ENCODE measurements around the gene ALK.

The ALK gene

GRCh38 chr2:29522951-29523669 lies 398.3 kb downstream of the ALK start:
- in situ Hi-C loops (cut with HindIII; ENCODE audit: low sequenced_read_pairs), result no loop called here
- H3K4me3 ChIP-seq (ENCODE audit: low read depth, low read length), result no peak overlapping the region
- TF ChIP-seq CTCF (IDR thresholded peaks at IDR 0.05; ENCODE audit: low read depth, low read length, missing control alignments), result no peak
- no peak for DNase-seq (ENCODE audit: low read depth)

- no peak for DNase-seq (ENCODE audit: low read depth)
- no peak overlapping the region for H3K4me3 ChIP-seq (ENCODE audit: low read depth, low read length)
- in situ Hi-C loops (cut with HindIII; ENCODE audit: low sequenced_read_pairs), result no loop called here
- TF ChIP-seq CTCF (IDR thresholded peaks at IDR 0.05; ENCODE audit: low read depth, low read length, missing control alignments), result no peak
Measured at GRCh38 chr2:29520001-29520400, 401.4 kb downstream of the ALK start.

- in situ Hi-C loops (cut with HindIII; ENCODE audit: low sequenced_read_pairs), result no loop called here
- no peak overlapping the region for H3K4me3 ChIP-seq (ENCODE audit: low read depth, low read length)
- TF ChIP-seq CTCF (IDR thresholded peaks at IDR 0.05; ENCODE audit: low read depth, low read length, missing control alignments), result no peak
- DNase-seq (ENCODE audit: low read depth), result peak; percentile 44
Measured at GRCh38 chr2:29519338-29519925, 402.0 kb downstream of the ALK start.

- in situ Hi-C loops (cut with HindIII; ENCODE audit: low sequenced_read_pairs), result no loop called here
- TF ChIP-seq CTCF (IDR thresholded peaks at IDR 0.05; ENCODE audit: low read depth, low read length, missing control alignments), result no peak
- no peak overlapping the region for H3K4me3 ChIP-seq (ENCODE audit: low read depth, low read length)
- no peak for DNase-seq (ENCODE audit: low read depth)
Measured at GRCh38 chr2:29518646-29519337, 402.6 kb downstream of the ALK start.

GRCh38 chr2:29518010-29518409 lies 403.4 kb downstream of the ALK start:
- in situ Hi-C loops (cut with HindIII; ENCODE audit: low sequenced_read_pairs), result no loop called here
- no peak for TF ChIP-seq CTCF (IDR thresholded peaks at IDR 0.05; ENCODE audit: low read depth, low read length, missing control alignments)
- H3K4me3 ChIP-seq (ENCODE audit: low read depth, low read length), result no peak overlapping the region
- DNase-seq (ENCODE audit: low read depth), result no peak

- TF ChIP-seq CTCF (IDR thresholded peaks at IDR 0.05; ENCODE audit: low read depth, low read length, missing control alignments), result no peak
- in situ Hi-C loops (cut with HindIII; ENCODE audit: low sequenced_read_pairs), result no loop called here
- no peak overlapping the region for H3K4me3 ChIP-seq (ENCODE audit: low read depth, low read length)
Measured at GRCh38 chr2:29517413-29517812, 404.0 kb downstream of the ALK start.

More at GRCh38 chr2:29517413-29517812, 404.0 kb downstream of the ALK start:
- DNase-seq (ENCODE audit: low read depth), result no peak

All from astrocyte of the cerebellum (primary cell).